NCI-H226 (cell line): ENCODE measurements around the gene HELZ.
"Not testable (repeated sequence)": the region's sequence is repeated elsewhere in the genome, so short reads cannot be mapped to it uniquely, and the experiment has no call there.

ENCODE experiments used
- DNase-seq: peaks from one replicate; pipeline ENCODE4 v3.0.0-alpha.2; 2015

Gene HELZ

GRCh38 chr17:67180275-67180674, 64.7 kb downstream of the HELZ start:
- DNase-seq: no peak

GRCh38 chr17:67178555-67178954, 66.4 kb downstream of the HELZ start:
- DNase-seq: no peak

- no peak for DNase-seq
Observed at GRCh38 chr17:67177732-67178131, 67.3 kb downstream of the HELZ start.

GRCh38 chr17:67174190-67174589, 70.8 kb downstream of the HELZ start:
- no peak for DNase-seq

GRCh38 chr17:67171560-67171959, 73.4 kb downstream of the HELZ start:
- DNase-seq: no peak

DNA sequence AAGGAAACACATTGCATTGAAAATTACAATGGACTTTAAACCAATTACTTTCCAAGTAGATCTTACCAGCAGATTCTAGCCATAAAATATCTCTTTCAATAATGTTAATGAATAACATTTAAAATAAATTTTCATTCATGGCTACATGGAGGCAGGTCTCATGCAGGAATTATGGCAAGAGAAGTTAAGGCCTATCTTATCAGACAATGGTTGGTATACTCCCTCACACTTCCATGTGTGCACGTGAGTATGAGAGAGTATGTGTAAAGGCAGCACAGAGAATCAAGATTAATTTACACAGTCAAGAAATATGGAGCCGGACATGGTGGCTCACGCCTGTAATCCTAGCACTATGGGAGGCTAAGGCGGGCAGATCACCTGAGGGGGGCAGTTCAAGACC, 76.5 kb downstream of the HELZ start:
- DNase-seq: no peak

DNA sequence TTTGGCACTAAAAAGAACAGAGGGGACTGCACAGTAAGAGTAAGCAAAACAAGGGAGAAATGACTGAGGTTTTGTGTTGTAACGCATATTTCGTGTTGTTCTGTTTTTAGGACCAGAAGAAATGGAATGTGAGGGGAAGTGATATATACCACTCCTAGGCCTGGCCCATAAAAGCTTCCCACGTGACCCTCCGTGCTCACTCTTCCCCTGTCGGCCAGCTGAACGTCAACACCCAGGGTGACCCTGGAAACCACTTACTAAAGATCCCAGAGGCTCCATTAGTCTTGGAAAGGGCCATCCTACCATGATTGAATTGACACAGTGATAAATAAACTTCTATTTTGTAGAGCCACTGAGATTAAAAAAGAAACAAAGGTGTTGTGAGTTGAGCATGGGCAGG, 79.8 kb downstream of the HELZ start:
- no peak for DNase-seq

- DNase-seq: no peak
Observed at GRCh38 chr17:67164302-67164701, 80.7 kb downstream of the HELZ start.

DNA sequence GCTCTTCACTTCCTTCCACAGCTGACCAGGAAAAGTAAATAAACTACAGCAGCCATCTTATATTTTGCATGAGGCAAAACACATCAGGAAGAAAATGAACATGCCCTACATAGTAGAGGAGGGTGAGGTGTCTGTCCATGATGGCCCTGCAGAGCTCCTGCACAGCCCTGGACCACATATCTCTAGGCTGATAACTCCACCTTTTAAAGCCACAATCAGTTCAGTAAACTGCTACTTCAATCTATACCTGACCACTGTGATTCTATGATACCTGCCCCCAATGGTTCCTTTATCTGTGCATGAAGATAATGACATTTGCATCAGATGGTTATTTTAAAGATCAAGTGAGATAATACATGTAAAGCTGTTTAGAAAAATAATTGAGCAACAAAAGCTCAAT, 82.2 kb downstream of the HELZ start:
- DNase-seq: no peak

GRCh38 chr17:67161573-67161972, 83.4 kb downstream of the HELZ start:
- no peak for DNase-seq

GRCh38 chr17:67160791-67161190, 84.2 kb downstream of the HELZ start:
- no peak for DNase-seq

DNA sequence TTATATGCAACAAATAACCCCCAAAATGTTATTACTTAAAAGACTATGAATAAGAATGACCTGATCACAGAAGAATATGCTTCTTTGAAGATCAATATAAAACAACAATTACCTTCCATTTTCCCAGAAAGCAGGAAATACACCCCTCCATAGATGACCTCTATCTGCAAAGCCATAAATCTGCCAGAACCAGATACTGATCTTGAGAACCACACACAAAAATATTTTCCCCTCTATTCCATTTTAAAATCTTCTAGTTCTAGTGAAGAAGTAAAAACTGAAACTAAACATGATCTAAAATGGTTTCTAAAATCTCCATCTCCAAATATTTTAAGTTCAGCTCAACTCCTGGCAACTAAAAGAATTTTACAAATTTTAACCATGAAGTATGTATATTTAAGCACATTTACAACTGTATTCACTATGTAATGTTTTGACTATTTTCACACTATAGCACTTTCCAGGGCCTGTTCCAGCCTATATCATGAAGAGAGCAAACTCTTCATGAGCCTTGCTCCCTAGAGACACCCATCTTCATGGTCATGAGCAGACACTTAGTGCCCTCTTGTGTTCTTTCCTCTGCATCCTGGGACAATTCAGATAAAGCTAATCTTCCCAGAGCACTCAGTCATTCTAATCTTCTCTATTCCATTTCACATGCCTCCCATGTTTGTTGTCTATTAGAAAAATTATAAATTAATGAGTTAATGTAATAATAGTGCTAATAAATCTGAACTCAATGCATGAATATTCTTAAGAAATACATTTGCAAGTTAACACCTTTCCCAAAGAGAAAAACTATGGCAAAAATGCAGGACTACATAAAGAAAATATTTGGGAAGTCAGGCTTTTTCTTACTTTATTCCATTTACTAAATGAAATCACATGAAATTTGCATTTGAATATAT, 87.0 kb downstream of the HELZ start:
- peak; percentile 17 for DNase-seq

- peak; percentile 32 for DNase-seq
Observed at GRCh38 chr17:67156269-67157199, 88.5 kb downstream of the HELZ start.

GRCh38 chr17:67152824-67153223, 92.2 kb downstream of the HELZ start:
- DNase-seq: no peak

DNA sequence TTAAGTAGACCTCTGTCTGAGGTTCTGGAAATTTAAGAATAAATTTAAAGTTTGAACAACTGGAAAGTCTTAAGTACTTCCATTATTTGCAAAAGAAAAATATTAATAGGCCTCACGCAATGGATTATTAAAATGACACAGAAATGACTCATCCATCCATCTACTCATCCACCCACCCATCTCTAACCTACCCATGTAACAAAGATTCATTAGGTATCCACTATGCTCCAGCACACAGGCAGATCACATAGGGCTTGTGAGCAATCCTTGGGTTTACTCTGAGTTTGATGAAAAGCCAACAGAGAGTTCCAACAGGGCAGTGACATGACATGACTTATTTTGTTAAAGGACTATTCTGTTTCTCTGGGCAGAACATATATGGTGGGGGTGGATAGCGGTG, 93.3 kb downstream of the HELZ start:
- peak; percentile 72 for DNase-seq

GRCh38 chr17:67150826-67151225, 94.2 kb downstream of the HELZ start:
- no peak for DNase-seq

- DNase-seq: no peak
Observed at GRCh38 chr17:67148352-67148751, 96.6 kb downstream of the HELZ start.

DNA sequence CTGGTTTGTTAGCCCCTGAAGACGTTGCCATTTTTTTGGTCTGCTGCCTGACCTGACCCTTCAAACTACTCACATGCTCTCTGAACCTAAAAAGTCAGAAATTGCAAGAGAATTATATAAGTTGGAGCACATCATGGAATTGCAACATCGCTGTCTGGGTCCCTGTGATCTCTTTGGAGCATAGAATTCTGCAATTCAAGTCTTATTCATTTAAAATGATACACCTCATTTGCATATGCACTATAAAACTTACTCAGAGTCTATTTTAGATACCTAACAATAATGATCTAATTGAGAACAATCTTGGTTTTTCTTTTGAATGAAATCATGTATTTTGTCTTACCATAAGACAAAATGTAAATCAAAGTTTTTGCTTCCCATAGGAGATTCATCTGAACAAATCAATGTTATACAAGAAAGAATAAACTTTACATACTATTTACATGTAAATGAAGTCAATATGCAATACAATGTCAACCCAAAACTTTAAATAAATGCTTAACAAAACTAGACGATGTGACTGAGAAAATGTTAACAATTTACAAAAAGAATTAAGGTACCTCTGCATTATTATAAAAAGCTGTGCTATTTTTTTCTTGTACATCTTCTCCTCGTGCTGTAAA, 99.7 kb downstream of the HELZ start:
- DNase-seq: no peak

GRCh38 chr17:67143318-67143717, 101.7 kb downstream of the HELZ start:
- DNase-seq: no peak

DNA sequence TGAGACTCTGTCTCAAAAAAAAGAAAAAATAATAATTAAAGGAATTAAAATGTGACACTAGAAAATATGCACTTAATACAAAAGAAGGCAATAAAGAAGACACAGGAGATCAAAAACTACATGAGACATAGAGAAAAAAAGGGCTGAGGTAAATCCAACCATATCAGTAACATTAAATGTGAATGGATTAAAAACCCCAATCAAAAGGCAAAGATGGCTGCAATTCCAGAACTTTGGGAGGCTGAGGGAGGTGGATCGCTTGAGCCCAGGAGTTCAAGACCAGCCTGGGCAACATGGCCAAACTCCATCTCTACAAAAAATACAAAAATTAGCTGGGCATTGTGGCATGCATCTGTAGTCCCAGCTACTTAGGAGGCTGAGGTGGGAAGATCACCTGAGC, 103.0 kb downstream of the HELZ start:
- not testable (repeated sequence) for DNase-seq

GRCh38 chr17:67139784-67140665, 105.0 kb downstream of the HELZ start:
- peak; percentile 82 for DNase-seq

- DNase-seq: peak; percentile 31
Observed at GRCh38 chr17:67139289-67139688, 105.7 kb downstream of the HELZ start.
